HepG2 (cell line): ENCODE data around the gene KRTCAP3. TPM values are rescaled to one million over a fixed set of nuclear protein-coding genes. Genes with fewer than 3 reads are reported as not detected.
A peak's percentile ranks its signal among the peaks of the same experiment; 100 is the strongest.

ENCODE experiments used
- ARNT2 ChIP-seq: sonication (generic); formaldehyde crosslinking; IDR thresholded peaks from 2 replicates; pipeline ENCODE4 v1.8.0; 2022; ENCODE audit warnings: mild to moderate bottlenecking, low read depth, missing genetic modification reagents, moderate library complexity
- CENPBD1 ChIP-seq: sonication (generic); formaldehyde crosslinking; IDR thresholded peaks from 2 replicates; pipeline ENCODE4 v1.8.0; 2022; ENCODE audit warnings: missing genetic modification reagents, low read depth, mild to moderate bottlenecking, borderline replicate concordance
- GZF1 ChIP-seq: sonication (generic); formaldehyde crosslinking; IDR thresholded peaks from 2 replicates; pipeline ENCODE4 v1.5.1; 2020; ENCODE audit warnings: mild to moderate bottlenecking, missing genetic modification reagents
- HMGXB4 ChIP-seq, 2 experiments: sonication (generic) in 1 of 2; formaldehyde crosslinking in 1 of 2; IDR thresholded peaks; 2 replicates each; pipeline versions ENCODE4 v1.4.0 to v1.6.1; 2018 to 2020; ENCODE audit warnings: missing genetic modification reagents in 2 of 2, borderline replicate concordance in 1 of 2, low read depth in 1 of 2, mild to moderate bottlenecking in 1 of 2, missing biosample characterization in 1 of 2
- IRX3 ChIP-seq: sonication (generic); formaldehyde crosslinking; IDR thresholded peaks from 2 replicates; pipeline ENCODE4 v1.8.1; 2023; ENCODE audit warnings: mild to moderate bottlenecking, low read depth, missing genetic modification reagents, borderline replicate concordance
- KMT2B ChIP-seq: IDR thresholded peaks from 2 replicates; pipeline ENCODE4 v1.6.1; 2016; ENCODE audit warnings: missing genetic modification reagents, missing compliant biosample characterization
- NCOA1 ChIP-seq: sonication (generic); formaldehyde crosslinking; IDR thresholded peaks from 2 replicates; pipeline ENCODE4 v1.9.0; 2021; ENCODE audit warnings: missing genetic modification reagents
- NR2C2 ChIP-seq: sonication (generic); formaldehyde crosslinking; IDR thresholded peaks from 2 replicates; pipeline ENCODE4 v1.4.0; 2020; ENCODE audit warnings: missing genetic modification reagents, mild to moderate bottlenecking, moderate library complexity, borderline replicate concordance
- PAWR ChIP-seq: sonication (generic); formaldehyde crosslinking; IDR thresholded peaks from 2 replicates; pipeline ENCODE4 v1.4.0; 2020; ENCODE audit warnings: missing genetic modification reagents, mild to moderate bottlenecking, borderline replicate concordance
- REPIN1 ChIP-seq: sonication (generic); formaldehyde crosslinking; IDR thresholded peaks from 2 replicates; pipeline ENCODE4 v1.8.0; 2022; ENCODE audit warnings: missing genetic modification reagents, low read depth, mild to moderate bottlenecking, borderline replicate concordance
- SMAD3 ChIP-seq: sonication (generic); formaldehyde crosslinking; IDR thresholded peaks from 2 replicates; pipeline ENCODE4 v1.4.0; 2020; ENCODE audit warnings: missing genetic modification reagents
- STAT6 ChIP-seq: sonication (generic); formaldehyde crosslinking; IDR thresholded peaks from 2 replicates; pipeline ENCODE4 v1.4.0; 2020; ENCODE audit warnings: missing genetic modification reagents, mild to moderate bottlenecking, borderline replicate concordance
- ZBTB20 ChIP-seq: sonication (generic); formaldehyde crosslinking; IDR thresholded peaks from 2 replicates; pipeline ENCODE4 v1.8.1; 2023; ENCODE audit warnings: missing genetic modification reagents, low read depth, mild to moderate bottlenecking, borderline replicate concordance
- ZMAT5 ChIP-seq: sonication (generic); formaldehyde crosslinking; IDR thresholded peaks from 2 replicates; pipeline ENCODE4 v1.5.0; 2020; ENCODE audit warnings: mild to moderate bottlenecking, low read depth, missing genetic modification reagents, borderline replicate concordance
- ZMYM4 ChIP-seq: sonication (generic); formaldehyde crosslinking; IDR thresholded peaks from 2 replicates; pipeline ENCODE4 v1.8.1; 2023; ENCODE audit warnings: mild to moderate bottlenecking, missing genetic modification reagents
- ZNF296 ChIP-seq: sonication (generic); formaldehyde crosslinking; conservative IDR thresholded peaks from 2 replicates; pipeline ENCODE4 v1.5.0; 2020; ENCODE audit warnings: mild to moderate bottlenecking, missing genetic modification reagents
- ZNF552 ChIP-seq: sonication (generic); formaldehyde crosslinking; IDR thresholded peaks from 2 replicates; pipeline ENCODE4 v1.9.0; 2022; ENCODE audit warnings: missing genetic modification reagents, mild to moderate bottlenecking, borderline replicate concordance
- ZNF558 ChIP-seq: sonication (generic); formaldehyde crosslinking; IDR thresholded peaks from 2 replicates; pipeline ENCODE4 v1.9.0; 2022; ENCODE audit warnings: mild to moderate bottlenecking, missing genetic modification reagents, borderline replicate concordance
- ZNF670 ChIP-seq: sonication (generic); formaldehyde crosslinking; IDR thresholded peaks from 2 replicates; pipeline ENCODE4 v1.8.0; 2022; ENCODE audit warnings: mild to moderate bottlenecking, missing genetic modification reagents, borderline replicate concordance
- ZNF691 ChIP-seq: sonication (generic); formaldehyde crosslinking; IDR thresholded peaks from 2 replicates; pipeline ENCODE4 v1.4.0; 2020; ENCODE audit warnings: missing genetic modification reagents, low read depth, mild to moderate bottlenecking, borderline replicate concordance
- ZNF790 ChIP-seq: sonication (generic); formaldehyde crosslinking; IDR thresholded peaks from 2 replicates; pipeline ENCODE4 v1.8.0; 2022; ENCODE audit warnings: missing genetic modification reagents, mild to moderate bottlenecking, borderline replicate concordance
- polyA plus RNA-seq, 8 experiments: library from polyadenylated mRNA; depleted of rRNA in 3 of 8; stranded (reverse) in 7 of 8; unstranded in 1 of 8; fragments of >200 nt; fragmentation: Illumina TruSeq in 4 of 8; extraction: Trizol in 4 of 8; gene quantifications; 2 replicates each; pipeline versions ENCODE4 v1.2.1 to v1.2.3, GENCODE V29; 2011 to 2016; ENCODE audit warnings: low read depth in 4 of 8, missing spikeins in 1 of 8, mixed read lengths in 1 of 8; ENCODE audit not compliant: insufficient read depth in 1 of 8
- total RNA-seq, 5 experiments: library from RNA; depleted of rRNA; stranded (reverse); fragments of >200 nt; fragmentation: Illumina TruSeq; extraction: Trizol; gene quantifications; 2 replicates each; pipeline ENCODE4 v1.2.3, GENCODE V29; 2016; ENCODE audit warnings: low read depth in 1 of 5

The KRTCAP3 gene
- total and polyA plus RNA-seq, 2 of the 13 experiments (the other 11 are each of a cell fraction or from before 2014, with no cell fraction given), result 2.1 to 4.5 TPM

GRCh38 chr2:27489498-27490397 is 47.6 kb downstream of the KRTCAP3 start, which contains the start of gene IFT172 (continued):
- TF ChIP-seq IRX3 (peak; percentile 70; the same call in 1 of the 2 replicates), ZMYM4 (CRISPR knock-in tag) (peak; percentile 89), NR2C2 (CRISPR knock-in tag) (peak; percentile 94), PAWR (no peak), ZNF296 (no peak), ZNF558 (CRISPR knock-in tag) (no peak; the same call in 1 of the 2 replicates), HMGXB4 (CRISPR knock-in tag; IDR thresholded peaks at IDR 0.05; ENCODE audit: borderline replicate concordance in 1 of 2, low read depth in 1 of 2) (peak; percentile 76 to 79; a peak in 1 of 4 replicates), ZMAT5 (CRISPR knock-in tag) (no peak), ZNF691 (CRISPR knock-in tag) (no peak), ARNT2 (CRISPR knock-in tag) (peak; percentile 80), ZNF670 (no peak; the same call in 1 of the 2 replicates), ZNF790 (CRISPR knock-in tag) (no peak), KMT2B (CRISPR knock-in tag) (peak; percentile 89), ZNF552 (0 out of 2 replicates have a peak, but pooled peaks have one; percentile 19), SMAD3 (CRISPR knock-in tag) (peak; percentile 85; the same call in 1 of the 2 replicates), ZBTB20 (CRISPR knock-in tag) (0 out of 2 replicates have a peak, but pooled peaks have one; percentile 81), NCOA1 (no peak), CENPBD1 (no peak), REPIN1 (CRISPR knock-in tag) (peak; percentile 70; the same call in 1 of the 2 replicates), GZF1 (CRISPR knock-in tag) (no peak), STAT6 (peak; percentile 81; the same call in 1 of the 2 replicates)
